Left renal cortex interstitium (tissue), 4 donors: Measurements from ENCODE around the gene YBX2. TPM values are rescaled to one million over a fixed set of nuclear protein-coding genes. Genes with fewer than 3 reads are reported as not detected.
A peak's percentile ranks its signal among the peaks of the same experiment; 100 is the strongest.

ENCODE experiments used
- DNase-seq, 4 donors: peaks; one replicate each; pipeline ENCODE4 v3.0.0-alpha.2; 2013; ENCODE audit warnings: low read depth in 4 of 4, low spot score in 2 of 4, missing footprints in 1 of 4
- polyA plus RNA-seq, 4 donors: library from polyadenylated mRNA; unstranded; fragments of 120-200 nt; gene quantifications; one replicate each; pipeline ENCODE4 v1.2.1, GENCODE V29; 2013; ENCODE audit not compliant: insufficient read length in 4 of 4

The YBX2 gene
- polyA plus RNA-seq, 4 donors = 2.5 to 5.3 (median 3.1) TPM

GRCh38 chr17:7280519-7281073, 13.8 kb downstream of the YBX2 start:
- peak in 1 of 4 donors; percentile 75 for DNase-seq

- no peak for DNase-seq
Observed at GRCh38 chr17:7279448-7279847, 15.0 kb downstream of the YBX2 start.

DNA sequence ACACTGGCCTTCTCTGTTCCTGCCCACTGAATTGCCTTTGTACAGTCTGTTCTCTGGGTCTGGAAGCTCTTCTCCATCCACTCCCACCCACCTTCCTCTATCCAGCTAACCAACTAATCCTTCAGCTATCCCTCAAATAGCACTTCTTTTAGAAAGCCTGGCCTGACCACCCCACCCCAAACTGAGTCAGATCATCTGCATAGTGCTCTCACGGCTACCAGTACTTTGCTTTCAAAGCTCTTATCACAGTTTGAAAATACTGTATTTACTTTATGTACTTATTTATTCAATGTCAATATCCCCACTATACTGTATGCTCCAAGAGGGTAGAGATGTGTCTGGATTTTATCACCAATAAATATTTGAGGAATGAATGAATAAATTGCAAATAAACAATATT, 27.7 kb downstream of the YBX2 start:
- no peak for DNase-seq

GRCh38 chr17:7263801-7264078, 30.7 kb downstream of the YBX2 start:
- DNase-seq = no peak

DNA sequence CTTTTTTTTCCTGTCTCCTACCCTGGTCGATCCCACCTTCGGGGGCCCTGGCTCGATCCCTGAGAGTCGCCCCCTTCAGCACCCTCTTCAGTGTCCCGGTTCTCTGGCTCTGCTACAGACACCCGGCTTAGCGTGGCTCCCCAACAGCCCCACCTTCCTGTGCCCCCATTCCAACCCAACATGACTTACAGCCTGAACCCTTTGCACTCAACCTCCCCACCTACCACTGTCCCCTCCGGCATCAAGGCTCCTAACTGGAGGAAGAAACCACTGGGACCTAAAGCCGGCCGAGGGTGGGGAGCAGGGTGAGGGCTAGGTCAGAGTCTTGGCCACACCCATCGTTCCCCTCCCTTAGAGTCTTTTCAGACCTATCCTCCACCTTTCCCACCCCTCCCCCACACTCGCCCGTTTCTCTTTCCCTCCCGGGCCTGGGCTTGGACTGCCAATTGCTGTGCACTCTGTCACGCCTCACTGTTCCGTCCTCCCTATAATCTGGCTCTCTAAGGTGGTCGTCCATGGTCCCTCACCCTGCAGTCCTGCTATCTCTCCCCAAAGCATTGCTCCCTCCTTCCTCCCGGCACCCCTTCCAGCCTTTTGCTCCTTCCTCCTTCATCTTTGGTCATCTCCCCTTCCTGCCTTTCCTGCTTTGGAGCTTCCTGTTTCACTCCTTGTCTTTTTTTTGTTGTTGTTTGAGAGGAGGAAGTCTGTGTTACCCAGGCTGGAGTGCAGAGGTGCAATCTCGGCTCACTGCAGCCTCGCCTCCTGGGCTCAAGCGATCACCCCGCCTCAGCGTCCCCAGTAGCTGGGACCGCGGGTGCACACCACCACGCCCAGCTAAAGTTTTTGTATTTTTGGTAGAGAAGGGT, 31.3 kb downstream of the YBX2 start:
- no peak for DNase-seq

GRCh38 chr17:7262192-7262934, 32.1 kb downstream of the YBX2 start, which contains the start of gene CLDN7:
Gene CLDN7 (minus strand): TSS chr17:7262478. CDS start chr17:7262043, 435 bp downstream.
- DNase-seq = no peak

GRCh38 chr17:7261379-7262191, 32.9 kb downstream of the YBX2 start:
- no peak for DNase-seq

- DNase-seq = no peak
Observed at GRCh38 chr17:7260651-7261378, 33.6 kb downstream of the YBX2 start.

- DNase-seq = no peak
Observed at GRCh38 chr17:7260151-7260550, 34.3 kb downstream of the YBX2 start.

DNA sequence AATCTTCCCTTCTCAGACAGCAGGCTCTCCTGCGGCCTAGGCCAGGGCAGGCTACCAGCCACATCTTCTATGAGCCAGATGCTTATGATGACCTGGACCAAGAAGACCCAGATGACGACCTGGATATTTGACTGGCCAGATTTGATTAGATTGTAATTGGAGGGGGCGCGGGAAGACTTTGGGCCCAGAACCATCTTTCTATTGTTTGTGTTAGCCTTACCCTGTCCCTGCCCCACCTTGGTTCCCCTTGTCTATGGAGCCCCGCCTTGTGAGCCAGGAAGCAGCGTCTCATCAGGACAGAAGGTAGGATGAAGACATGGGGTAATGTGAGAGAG, 34.9 kb downstream of the YBX2 start:
- no peak for DNase-seq

GRCh38 chr17:7258731-7259554, 35.5 kb downstream of the YBX2 start:
- DNase-seq = no peak

- DNase-seq = no peak
Observed at GRCh38 chr17:7256766-7257456, 37.5 kb downstream of the YBX2 start.

DNA sequence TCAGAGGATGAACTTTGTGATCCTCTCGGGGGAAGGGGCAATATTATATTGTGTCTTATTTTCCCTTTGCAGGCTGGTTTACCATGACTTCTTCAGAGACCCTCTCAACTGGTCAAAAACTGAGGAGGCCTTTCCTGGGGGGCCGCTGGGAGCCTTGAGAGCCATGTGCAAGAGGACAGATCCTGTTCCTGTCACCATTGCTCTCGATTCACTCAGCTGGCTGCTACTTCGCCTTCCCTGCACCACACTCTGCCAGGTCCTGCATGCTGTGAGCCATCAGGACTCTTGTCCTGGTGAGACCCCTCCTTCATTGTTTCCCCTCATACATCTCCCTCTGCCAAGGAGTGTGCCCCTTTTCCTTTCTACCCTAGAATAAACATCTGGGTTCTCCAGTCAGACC, 39.9 kb downstream of the YBX2 start:
- no peak for DNase-seq

DNA sequence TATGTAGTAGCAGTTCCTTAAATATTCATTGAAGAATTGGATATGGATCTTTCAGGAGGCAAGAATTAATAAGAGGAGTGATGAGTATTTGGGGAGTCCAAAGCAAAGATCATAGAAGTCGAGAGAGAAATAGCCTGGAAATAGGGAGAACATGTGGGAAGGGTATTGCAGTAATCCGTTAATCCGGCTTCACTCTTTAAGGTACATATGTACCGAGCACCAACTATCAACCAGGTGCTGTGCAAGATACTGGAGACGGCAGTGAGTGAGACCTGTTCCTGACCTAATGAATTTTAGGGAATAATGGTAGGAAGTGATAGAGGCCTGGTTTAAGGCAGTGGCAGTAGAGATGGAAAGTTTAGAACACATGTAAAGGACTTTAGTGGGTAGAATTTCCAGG, 41.4 kb downstream of the YBX2 start:
- DNase-seq = no peak

DNA sequence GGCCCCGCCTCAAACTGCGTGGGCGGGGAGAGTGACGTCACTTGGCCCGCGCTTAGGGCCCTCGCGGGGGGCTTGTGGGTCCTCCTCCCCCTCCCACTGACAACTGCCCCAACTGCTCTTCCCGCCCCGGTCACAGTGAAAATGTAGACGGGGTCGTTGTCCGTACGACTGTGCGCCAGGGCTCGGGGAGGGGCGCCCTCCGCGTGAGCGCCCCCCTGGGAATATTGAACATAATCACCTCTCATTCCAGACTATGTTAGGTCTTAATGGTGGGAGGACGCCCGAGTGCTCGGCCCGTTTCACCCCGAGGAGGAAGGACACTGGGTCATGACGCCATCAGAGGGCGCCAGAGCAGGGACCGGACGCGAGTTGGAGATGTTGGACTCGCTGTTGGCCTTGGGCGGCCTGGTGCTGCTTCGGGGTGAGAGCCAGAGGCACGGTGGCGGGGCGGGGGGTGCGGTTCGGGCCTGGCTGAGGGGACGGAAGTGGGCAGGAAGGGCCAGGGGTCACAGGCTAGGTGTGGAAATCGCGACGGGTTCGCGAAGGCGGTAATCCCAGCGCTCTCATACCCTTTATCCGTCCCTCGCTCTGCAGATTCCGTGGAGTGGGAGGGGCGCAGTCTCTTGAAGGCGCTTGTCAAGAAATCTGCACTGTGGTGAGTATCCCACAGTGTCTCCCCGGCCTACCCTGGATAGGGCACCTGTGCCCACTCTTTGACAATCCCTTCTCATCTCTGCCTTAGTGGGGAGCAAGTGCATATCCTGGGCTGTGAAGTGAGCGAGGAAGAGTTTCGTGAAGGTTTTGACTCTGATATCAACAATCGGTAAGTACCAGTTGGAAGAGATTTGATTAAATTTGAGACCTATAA, 42.0 kb downstream of the YBX2 start, which contains the start of gene ELP5:
TSS of gene ELP5 (plus strand) at position 40 of the 868 bp plus-strand sequence. CDS start at position 376, 336 bp downstream.
- DNase-seq = peak in 2 of 4 donors; percentile 91 to 92

DNA sequence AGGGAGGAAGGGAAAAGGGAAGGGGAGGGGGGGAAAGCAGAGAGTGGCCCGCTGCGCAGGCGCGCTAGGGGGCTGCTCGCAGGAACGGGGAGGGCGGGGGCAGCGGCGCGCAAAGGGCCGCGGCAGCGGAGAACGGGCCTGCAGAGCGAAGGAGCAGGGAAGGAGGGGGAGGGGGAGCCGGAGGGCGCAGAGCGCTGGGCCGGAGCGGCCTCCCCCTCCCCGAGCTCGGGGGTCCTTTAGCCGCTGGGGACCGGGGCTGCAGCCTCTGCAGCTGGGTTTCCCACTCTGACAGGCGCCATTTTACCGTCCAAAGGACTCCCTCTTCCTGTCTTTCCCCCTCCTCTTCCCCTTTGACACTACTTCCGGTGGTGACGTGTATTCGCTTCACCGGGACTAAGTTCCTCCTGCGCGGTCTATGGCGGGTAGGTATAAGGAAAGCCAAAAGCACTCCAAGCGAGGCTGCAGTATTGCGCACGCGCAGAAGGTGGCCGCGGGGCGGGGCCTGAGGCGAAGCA, 42.7 kb downstream of the YBX2 start, which contains the start of gene CTDNEP1:
TSS of gene CTDNEP1 (minus strand) at position 74 of the 515 bp plus-strand sequence. CDS start 438 bp downstream, outside the sequence.
- peak; percentile 97 to 100 (median 100) for DNase-seq
